ENCODE results near the gene CLTC. TPM values are rescaled to one million over a fixed set of nuclear protein-coding genes. Genes with fewer than 3 reads are reported as not detected.

Gene CLTC
- total RNA-seq, 1 donor from 2014 or later = 225 TPM

- no peaks in the 10 kb centered on the region for H4K20me1 ChIP-seq (ENCODE audit: low read depth)
- no peaks in the 10 kb centered on the region for H3K4me1 Mint-ChIP-seq
- no peaks in the 10 kb centered on the region for H3K27me3 ChIP-seq
- no peaks in the 10 kb centered on the region for H3K9me3 Mint-ChIP-seq
- H3K4me3 Mint-ChIP-seq = no peak overlapping the region
- no peak overlapping the region for H3K27ac ChIP-seq
- H3K27ac Mint-ChIP-seq = no peak overlapping the region
- no peaks in the 10 kb centered on the region for H3K4me1 ChIP-seq
- H3K9me3 ChIP-seq (ENCODE audit: low read depth) = no peaks in the 10 kb centered on the region
- H3K4me3 ChIP-seq = no peak overlapping the region
- H2AFZ ChIP-seq (replicated peaks) = no peak overlapping the region
- peaks cover 46% of the 10 kb centered on the region for H3K79me2 ChIP-seq (ENCODE audit: low read depth)
- H3F3A ChIP-seq (ENCODE audit: low read depth) = no peaks in the 10 kb centered on the region
- no peak for DNase-seq (ENCODE audit: low spot score)
- no peaks in the 10 kb centered on the region for H3K27me3 Mint-ChIP-seq (ENCODE audit: insufficient read depth, low read depth)
- no peaks in the 10 kb centered on the region for H3K36me3 ChIP-seq
- no peak for TF ChIP-seq EZH2 (IDR thresholded peaks at IDR 0.05)
- TF ChIP-seq EZH2phosphoT487 (IDR thresholded peaks at IDR 0.05) = no peak
- TF ChIP-seq CTCF (IDR thresholded peaks at IDR 0.05) = no peak
- H3K9ac ChIP-seq = no peak overlapping the region
- H3K36me3 Mint-ChIP-seq = no peaks in the 10 kb centered on the region
- H3K4me2 ChIP-seq = no peak overlapping the region
Observed at GRCh38 chr17:59723041-59723440, 103.3 kb downstream of the CLTC start.

- no peak for DNase-seq (ENCODE audit: low spot score)
- Histone ChIP-seq H4K20me1 (ENCODE audit: low read depth) (no peaks in the 10 kb centered on the region), H3K27me3 (no peaks in the 10 kb centered on the region), H3K79me2 (ENCODE audit: low read depth) (peaks cover 46% of the 10 kb centered on the region), H3K4me2 (no peak overlapping the region), H3K4me3 (no peak overlapping the region), H3K9me3 (ENCODE audit: low read depth) (no peaks in the 10 kb centered on the region), H2AFZ (replicated peaks) (no peak overlapping the region), H3K36me3 (no peaks in the 10 kb centered on the region), H3F3A (ENCODE audit: low read depth) (no peaks in the 10 kb centered on the region), H3K4me1 (no peaks in the 10 kb centered on the region), H3K9ac (no peak overlapping the region), H3K27ac (no peak overlapping the region)
- no peaks in the 10 kb centered on the region for H3K9me3 Mint-ChIP-seq
- H3K36me3 Mint-ChIP-seq = no peaks in the 10 kb centered on the region
- H3K27me3 Mint-ChIP-seq (ENCODE audit: insufficient read depth, low read depth) = no peaks in the 10 kb centered on the region
- H3K4me3 Mint-ChIP-seq = no peak overlapping the region
- no peaks in the 10 kb centered on the region for H3K4me1 Mint-ChIP-seq
- no peak overlapping the region for H3K27ac Mint-ChIP-seq
- TF ChIP-seq EZH2 (IDR thresholded peaks at IDR 0.05) (no peak), EZH2phosphoT487 (IDR thresholded peaks at IDR 0.05) (no peak), CTCF (IDR thresholded peaks at IDR 0.05) (no peak)
Observed at GRCh38 chr17:59723607-59724006, 103.9 kb downstream of the CLTC start.

GRCh38 chr17:59725691-59726090 lies 106.0 kb downstream of the CLTC start:
- no peaks in the 10 kb centered on the region for H3K27me3 ChIP-seq
- no peaks in the 10 kb centered on the region for H3K4me1 Mint-ChIP-seq
- no peaks in the 10 kb centered on the region for H4K20me1 ChIP-seq (ENCODE audit: low read depth)
- no peaks in the 10 kb centered on the region for H3K4me1 ChIP-seq
- H3K9me3 ChIP-seq (ENCODE audit: low read depth) = no peaks in the 10 kb centered on the region
- no peak overlapping the region for H3K4me3 Mint-ChIP-seq
- H3K36me3 Mint-ChIP-seq = no peaks in the 10 kb centered on the region
- H3K79me2 ChIP-seq (ENCODE audit: low read depth) = peaks cover 29% of the 10 kb centered on the region
- no peaks in the 10 kb centered on the region for H3F3A ChIP-seq (ENCODE audit: low read depth)
- no peaks in the 10 kb centered on the region for H3K36me3 ChIP-seq
- no peak overlapping the region for H3K9ac ChIP-seq
- no peak overlapping the region for H3K4me3 ChIP-seq
- no peak for TF ChIP-seq EZH2phosphoT487 (IDR thresholded peaks at IDR 0.05)
- H2AFZ ChIP-seq (replicated peaks) = no peak overlapping the region
- no peak overlapping the region for H3K27ac Mint-ChIP-seq
- no peaks in the 10 kb centered on the region for H3K27me3 Mint-ChIP-seq (ENCODE audit: insufficient read depth, low read depth)
- no peak for DNase-seq (ENCODE audit: low spot score)
- no peaks in the 10 kb centered on the region for H3K9me3 Mint-ChIP-seq
- H3K4me2 ChIP-seq = no peak overlapping the region
- no peak overlapping the region for H3K27ac ChIP-seq

- Histone ChIP-seq H3F3A (ENCODE audit: low read depth) (no peaks in the 10 kb centered on the region), H4K20me1 (ENCODE audit: low read depth) (no peaks in the 10 kb centered on the region), H3K36me3 (no peaks in the 10 kb centered on the region), H3K27ac (no peak overlapping the region), H3K27me3 (no peaks in the 10 kb centered on the region), H2AFZ (replicated peaks) (no peak overlapping the region), H3K4me3 (no peak overlapping the region), H3K9ac (no peak overlapping the region), H3K9me3 (ENCODE audit: low read depth) (no peaks in the 10 kb centered on the region), H3K79me2 (ENCODE audit: low read depth) (peaks cover 21% of the 10 kb centered on the region), H3K4me2 (no peak overlapping the region), H3K4me1 (no peaks in the 10 kb centered on the region)
- Mint-ChIP-seq H3K27me3 (ENCODE audit: insufficient read depth, low read depth) (no peaks in the 10 kb centered on the region), H3K9me3 (no peaks in the 10 kb centered on the region), H3K4me3 (no peak overlapping the region), H3K27ac (no peak overlapping the region), H3K36me3 (no peaks in the 10 kb centered on the region), H3K4me1 (no peaks in the 10 kb centered on the region)
- TF ChIP-seq CTCF (IDR thresholded peaks at IDR 0.05) (no peak), EZH2phosphoT487 (IDR thresholded peaks at IDR 0.05) (no peak), EZH2 (IDR thresholded peaks at IDR 0.05) (no peak)
- DNase-seq (ENCODE audit: low spot score) = no peak
Observed at GRCh38 chr17:59727817-59728533, 108.3 kb downstream of the CLTC start.

Measured in neural progenitor cell (in vitro differentiated cells).